OCI-LY7 (cell line): ENCODE measurements around the gene TIFAB.

ENCODE experiments used
- EZH2phosphoT487 ChIP-seq: fragments of 200-600 bp; sonication (generic); IDR thresholded peaks from 2 replicates; pipeline ENCODE4 v1.6.1; 2018; ENCODE audit warnings: low read depth, borderline replicate concordance, mild to moderate bottlenecking, mixed run types, antibody characterized with exemption, low read length, moderate library complexity, mixed read lengths
- TF ChIP-seq, protein P1 (sequence below): fragments of 200-600 bp; sonication (generic); conservative IDR thresholded peaks from 2 replicates; pipeline ENCODE4 v1.5.1; 2014; ENCODE audit warnings: mild to moderate bottlenecking, antibody characterized with exemption, low read length, moderate library complexity, mixed read lengths

DNA sequence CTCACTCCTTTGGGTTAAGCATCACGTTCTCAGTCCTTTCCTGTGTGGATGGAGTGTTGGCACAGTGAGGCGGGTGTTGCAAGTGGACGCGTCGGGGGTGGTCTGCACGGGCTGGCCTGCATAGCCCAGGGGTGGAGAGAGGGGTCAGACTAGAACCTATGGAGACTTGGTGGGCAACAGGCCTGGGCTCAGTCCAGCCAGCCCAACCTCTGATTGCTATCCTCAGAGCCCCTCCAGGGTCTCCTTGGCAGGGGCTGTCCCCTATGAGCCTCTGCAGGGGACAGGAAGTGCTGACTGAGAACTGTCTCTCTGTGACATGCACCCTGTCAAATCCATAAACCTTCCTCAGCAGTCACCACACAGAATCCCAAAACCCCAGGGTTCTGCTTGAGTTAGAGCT lies 7.3 kb downstream of the TIFAB start:
- TF ChIP-seq, protein P1, sequence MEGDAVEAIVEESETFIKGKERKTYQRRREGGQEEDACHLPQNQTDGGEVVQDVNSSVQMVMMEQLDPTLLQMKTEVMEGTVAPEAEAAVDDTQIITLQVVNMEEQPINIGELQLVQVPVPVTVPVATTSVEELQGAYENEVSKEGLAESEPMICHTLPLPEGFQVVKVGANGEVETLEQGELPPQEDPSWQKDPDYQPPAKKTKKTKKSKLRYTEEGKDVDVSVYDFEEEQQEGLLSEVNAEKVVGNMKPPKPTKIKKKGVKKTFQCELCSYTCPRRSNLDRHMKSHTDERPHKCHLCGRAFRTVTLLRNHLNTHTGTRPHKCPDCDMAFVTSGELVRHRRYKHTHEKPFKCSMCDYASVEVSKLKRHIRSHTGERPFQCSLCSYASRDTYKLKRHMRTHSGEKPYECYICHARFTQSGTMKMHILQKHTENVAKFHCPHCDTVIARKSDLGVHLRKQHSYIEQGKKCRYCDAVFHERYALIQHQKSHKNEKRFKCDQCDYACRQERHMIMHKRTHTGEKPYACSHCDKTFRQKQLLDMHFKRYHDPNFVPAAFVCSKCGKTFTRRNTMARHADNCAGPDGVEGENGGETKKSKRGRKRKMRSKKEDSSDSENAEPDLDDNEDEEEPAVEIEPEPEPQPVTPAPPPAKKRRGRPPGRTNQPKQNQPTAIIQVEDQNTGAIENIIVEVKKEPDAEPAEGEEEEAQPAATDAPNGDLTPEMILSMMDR, result no peak
- no peak for TF ChIP-seq EZH2phosphoT487
